GM23338 (cell line): ENCODE measurements around the gene ZNF670. TPM values are rescaled to one million over a fixed set of nuclear protein-coding genes. Genes with fewer than 3 reads are reported as not detected.

Experiments
- ATAC-seq: fragments of 200-7000 bp; cut with Tn5 transposase; 3 replicates; pipeline ENCODE4 v1.9.1; 2020
- DNase-seq: peaks from one replicate; pipeline ENCODE4 v3.0.0-alpha.2; 2015; ENCODE audit warnings: low spot score
- H2AFZ ChIP-seq: fragments of 200-600 bp; sonication (generic); 2 replicates; pipeline ENCODE4 v1.8.0; 2016; ENCODE audit warnings: antibody characterized with exemption, mild to moderate bottlenecking, moderate library complexity
- H3F3A ChIP-seq: fragments of 200-600 bp; sonication (generic); replicated peaks from 2 replicates; pipeline ENCODE4 v1.8.0; 2017; ENCODE audit warnings: antibody characterized with exemption, mixed run types, low read depth
- H3K27ac ChIP-seq: fragments of 200-600 bp; sonication (generic); 2 replicates; pipeline ENCODE4 v1.6.1; 2016; ENCODE audit warnings: low read depth
- H3K27me3 ChIP-seq: fragments of 200-600 bp; sonication (generic); 2 replicates; pipeline ENCODE4 v1.8.0; 2016; ENCODE audit warnings: mild to moderate bottlenecking, mixed run types, moderate library complexity; ENCODE audit not compliant: insufficient read depth
- H3K36me3 ChIP-seq: fragments of 200-600 bp; sonication (generic); 2 replicates; pipeline ENCODE4 v1.8.0; 2016; ENCODE audit warnings: mild to moderate bottlenecking; ENCODE audit not compliant: insufficient read depth
- H3K4me1 ChIP-seq: fragments of 200-600 bp; sonication (generic); 2 replicates; pipeline ENCODE4 v1.8.0; 2016; ENCODE audit warnings: mild to moderate bottlenecking, moderate library complexity; ENCODE audit not compliant: insufficient read depth
- H3K4me2 ChIP-seq: fragments of 200-600 bp; sonication (generic); 2 replicates; pipeline ENCODE4 v1.7.1; 2017; ENCODE audit warnings: mixed run types
- H3K4me3 ChIP-seq: fragments of 200-600 bp; sonication (generic); 2 replicates; pipeline ENCODE4 v1.6.1; 2016; ENCODE audit warnings: mixed run types
- H3K79me2 ChIP-seq: fragments of 200-600 bp; sonication (generic); replicated peaks from 2 replicates; pipeline ENCODE4 v1.8.0; 2017; ENCODE audit warnings: mild to moderate bottlenecking; ENCODE audit not compliant: insufficient read depth
- H3K9me2 ChIP-seq: fragments of 200-600 bp; sonication (generic); 2 replicates; pipeline ENCODE4 v1.8.0; 2017; ENCODE audit not compliant: insufficient read depth
- H4K20me1 ChIP-seq: fragments of 200-600 bp; sonication (generic); replicated peaks from 2 replicates; pipeline ENCODE4 v1.8.0; 2017; ENCODE audit warnings: mild to moderate bottlenecking; ENCODE audit not compliant: insufficient read depth
- H3K27ac Mint-ChIP-seq: 2 replicates; pipeline ENCODE4 v1.8.0; 2020; ENCODE audit warnings: inconsistent platforms, mild to moderate bottlenecking, moderate library complexity, mixed read lengths
- H3K27me3 Mint-ChIP-seq: 3 replicates; pipeline ENCODE4 v1.8.0; 2022; ENCODE audit warnings: low read depth, mild to moderate bottlenecking, moderate library complexity, mixed read lengths, inconsistent platforms; ENCODE audit not compliant: insufficient read depth, poor library complexity
- H3K36me3 Mint-ChIP-seq: 3 replicates; pipeline ENCODE4 v1.8.0; 2021; ENCODE audit warnings: low read depth, mild to moderate bottlenecking, inconsistent platforms, moderate library complexity, mixed read lengths
- H3K4me1 Mint-ChIP-seq: 3 replicates; pipeline ENCODE4 v1.8.0; 2020; ENCODE audit warnings: mild to moderate bottlenecking, inconsistent platforms, mixed read lengths
- H3K4me3 Mint-ChIP-seq: 3 replicates; pipeline ENCODE4 v1.8.0; 2021; ENCODE audit warnings: moderate library complexity, mild to moderate bottlenecking, inconsistent platforms, mixed read lengths
- H3K9me3 Mint-ChIP-seq: 3 replicates; pipeline ENCODE4 v1.8.0; 2020; ENCODE audit warnings: moderate library complexity, mild to moderate bottlenecking, inconsistent platforms, mixed read lengths
- CREB1 ChIP-seq: fragments of 250-450 bp; sonication (Bioruptor Pico); IDR thresholded peaks from 2 replicates; pipeline ENCODE4 v1.5.0; 2020; ENCODE audit warnings: low read depth, mild to moderate bottlenecking, moderate library complexity
- EZH2 ChIP-seq: fragments of 200-600 bp; sonication (generic); IDR thresholded peaks from one replicate; pipeline ENCODE4 v1.8.0; 2017; ENCODE audit warnings: antibody characterized with exemption, mild to moderate bottlenecking, low read depth; ENCODE audit not compliant: unreplicated experiment
- EZH2phosphoT487 ChIP-seq: fragments of 200-600 bp; sonication (generic); IDR thresholded peaks from one replicate; pipeline ENCODE4 v1.8.1; 2018; ENCODE audit warnings: antibody characterized with exemption; ENCODE audit not compliant: unreplicated experiment
- JUNB ChIP-seq: IDR thresholded peaks from one replicate; pipeline ENCODE4 v1.6.1; 2016; ENCODE audit warnings: antibody characterized with exemption; ENCODE audit not compliant: unreplicated experiment
- NANOG ChIP-seq: IDR thresholded peaks from 2 replicates; pipeline ENCODE4 v1.6.1; 2016; ENCODE audit warnings: antibody characterized with exemption, borderline replicate concordance
- POLR2AphosphoS5 ChIP-seq: IDR thresholded peaks from 2 replicates; pipeline ENCODE4 v1.6.1; 2016; ENCODE audit warnings: antibody characterized with exemption, low read depth
- STAT1 ChIP-seq: IDR thresholded peaks from one replicate; pipeline ENCODE4 v1.6.1; 2016; ENCODE audit warnings: antibody characterized with exemption; ENCODE audit not compliant: unreplicated experiment
- ZNF114 ChIP-seq: fragments of 250-450 bp; sonication (Bioruptor Pico); IDR thresholded peaks from 2 replicates; pipeline ENCODE4 v1.5.0; 2020; ENCODE audit warnings: mild to moderate bottlenecking, moderate library complexity
- ZNF331 ChIP-seq: fragments of 250-450 bp; sonication (Bioruptor Pico); IDR thresholded peaks from 2 replicates; pipeline ENCODE4 v1.5.0; 2020; ENCODE audit warnings: low read depth, mild to moderate bottlenecking, moderate library complexity
- polyA plus RNA-seq: library from polyadenylated mRNA; unstranded; fragments of >200 nt; fragmentation: Nextera tagmentation; extraction: Ambion mirVana; gene quantifications from 2 replicates; pipeline ENCODE4 v1.2.1, GENCODE V29; 2016
- total RNA-seq: library from RNA; depleted of rRNA; stranded (reverse); fragments of >200 nt; shearing (Covaris generic); gene quantifications from 2 replicates; pipeline ENCODE4 v1.2.3, GENCODE V29; 2014
- TF ChIP-seq, protein P1 (sequence below): IDR thresholded peaks from 2 replicates; pipeline ENCODE4 v1.6.1; 2016; ENCODE audit warnings: antibody characterized with exemption
- TF ChIP-seq, protein P2 (sequence below), 2 experiments: fragments of 200-600 bp in 1 of 2; sonication (generic) in 1 of 2; conservative IDR thresholded peaks; 2 replicates each; pipeline versions ENCODE4 v1.5.1 to v1.6.1; 2016 to 2017; ENCODE audit warnings: antibody characterized with exemption in 2 of 2, low read depth in 2 of 2, mild to moderate bottlenecking in 2 of 2, moderate library complexity in 1 of 2
- TF ChIP-seq, protein P3 (sequence below): fragments of 250-450 bp; sonication (Bioruptor Pico); IDR thresholded peaks from 2 replicates; pipeline ENCODE4 v1.5.0; 2020; ENCODE audit warnings: mild to moderate bottlenecking, moderate library complexity
- TF ChIP-seq, protein P4 (sequence below): IDR thresholded peaks from one replicate; pipeline ENCODE4 v1.6.1; 2018; ENCODE audit warnings: antibody characterized with exemption; ENCODE audit not compliant: unreplicated experiment

ZNF670 gene
- total and polyA plus RNA-seq, 2 experiments from 2014 or later = 8.0 to 19.3 TPM

DNA sequence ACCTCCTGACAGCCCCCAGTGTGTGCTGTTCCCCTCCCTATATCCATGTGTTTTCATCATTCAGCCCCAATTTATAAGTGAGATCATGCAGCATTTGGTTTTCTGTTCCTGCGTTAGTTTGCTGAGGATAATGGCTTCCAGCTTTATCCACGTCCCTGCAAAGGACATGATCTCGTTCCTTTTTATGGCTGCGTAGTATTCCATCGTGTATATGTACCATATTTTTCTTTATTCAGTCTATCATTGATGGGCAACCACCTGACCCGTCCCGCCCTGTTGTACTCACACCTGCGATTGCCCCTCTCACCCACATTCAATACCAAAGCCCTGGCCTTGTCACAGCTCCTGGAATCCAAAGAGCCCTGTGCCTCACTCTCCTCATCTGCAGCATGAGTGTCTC, 6.2 kb upstream of the ZNF670 start:
- Histone ChIP-seq H3K9me2 (no peaks in the 10 kb centered on the region), H3K27ac (no peak overlapping the region), H3K4me2 (no peak overlapping the region), H3K79me2 (no peaks in the 10 kb centered on the region), H2AFZ (no peak overlapping the region), H4K20me1 (no peaks in the 10 kb centered on the region), H3F3A (no peaks in the 10 kb centered on the region), H3K4me3 (no peak overlapping the region), H3K4me1 (no peaks in the 10 kb centered on the region), H3K36me3 (no peaks in the 10 kb centered on the region), H3K27me3 (no peaks in the 10 kb centered on the region)
- Mint-ChIP-seq H3K36me3 (no peaks in the 10 kb centered on the region), H3K9me3 (peaks cover 7% of the 10 kb centered on the region), H3K27ac (no peak overlapping the region), H3K4me3 (no peak overlapping the region), H3K27me3 (peaks cover 4% of the 10 kb centered on the region), H3K4me1 (peaks cover 5% of the 10 kb centered on the region)
- no peak for DNase-seq
- no peak for ATAC-seq
- TF ChIP-seq EZH2phosphoT487 (no peak), STAT1 (no peak), NANOG (no peak), CREB1 (CRISPR knock-in tag) (no peak), ZNF331 (CRISPR knock-in tag) (no peak), JUNB (no peak), EZH2 (no peak), ZNF114 (CRISPR knock-in tag) (no peak), POLR2AphosphoS5 (no peak)
- TF ChIP-seq, protein P1, sequence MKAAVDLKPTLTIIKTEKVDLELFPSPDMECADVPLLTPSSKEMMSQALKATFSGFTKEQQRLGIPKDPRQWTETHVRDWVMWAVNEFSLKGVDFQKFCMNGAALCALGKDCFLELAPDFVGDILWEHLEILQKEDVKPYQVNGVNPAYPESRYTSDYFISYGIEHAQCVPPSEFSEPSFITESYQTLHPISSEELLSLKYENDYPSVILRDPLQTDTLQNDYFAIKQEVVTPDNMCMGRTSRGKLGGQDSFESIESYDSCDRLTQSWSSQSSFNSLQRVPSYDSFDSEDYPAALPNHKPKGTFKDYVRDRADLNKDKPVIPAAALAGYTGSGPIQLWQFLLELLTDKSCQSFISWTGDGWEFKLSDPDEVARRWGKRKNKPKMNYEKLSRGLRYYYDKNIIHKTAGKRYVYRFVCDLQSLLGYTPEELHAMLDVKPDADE = no peak
- TF ChIP-seq, protein P2, sequence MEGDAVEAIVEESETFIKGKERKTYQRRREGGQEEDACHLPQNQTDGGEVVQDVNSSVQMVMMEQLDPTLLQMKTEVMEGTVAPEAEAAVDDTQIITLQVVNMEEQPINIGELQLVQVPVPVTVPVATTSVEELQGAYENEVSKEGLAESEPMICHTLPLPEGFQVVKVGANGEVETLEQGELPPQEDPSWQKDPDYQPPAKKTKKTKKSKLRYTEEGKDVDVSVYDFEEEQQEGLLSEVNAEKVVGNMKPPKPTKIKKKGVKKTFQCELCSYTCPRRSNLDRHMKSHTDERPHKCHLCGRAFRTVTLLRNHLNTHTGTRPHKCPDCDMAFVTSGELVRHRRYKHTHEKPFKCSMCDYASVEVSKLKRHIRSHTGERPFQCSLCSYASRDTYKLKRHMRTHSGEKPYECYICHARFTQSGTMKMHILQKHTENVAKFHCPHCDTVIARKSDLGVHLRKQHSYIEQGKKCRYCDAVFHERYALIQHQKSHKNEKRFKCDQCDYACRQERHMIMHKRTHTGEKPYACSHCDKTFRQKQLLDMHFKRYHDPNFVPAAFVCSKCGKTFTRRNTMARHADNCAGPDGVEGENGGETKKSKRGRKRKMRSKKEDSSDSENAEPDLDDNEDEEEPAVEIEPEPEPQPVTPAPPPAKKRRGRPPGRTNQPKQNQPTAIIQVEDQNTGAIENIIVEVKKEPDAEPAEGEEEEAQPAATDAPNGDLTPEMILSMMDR (conservative IDR thresholded peaks at IDR 0.05; ENCODE audit: low read depth in 2 of 2) = no peak
- TF ChIP-seq, protein P3, sequence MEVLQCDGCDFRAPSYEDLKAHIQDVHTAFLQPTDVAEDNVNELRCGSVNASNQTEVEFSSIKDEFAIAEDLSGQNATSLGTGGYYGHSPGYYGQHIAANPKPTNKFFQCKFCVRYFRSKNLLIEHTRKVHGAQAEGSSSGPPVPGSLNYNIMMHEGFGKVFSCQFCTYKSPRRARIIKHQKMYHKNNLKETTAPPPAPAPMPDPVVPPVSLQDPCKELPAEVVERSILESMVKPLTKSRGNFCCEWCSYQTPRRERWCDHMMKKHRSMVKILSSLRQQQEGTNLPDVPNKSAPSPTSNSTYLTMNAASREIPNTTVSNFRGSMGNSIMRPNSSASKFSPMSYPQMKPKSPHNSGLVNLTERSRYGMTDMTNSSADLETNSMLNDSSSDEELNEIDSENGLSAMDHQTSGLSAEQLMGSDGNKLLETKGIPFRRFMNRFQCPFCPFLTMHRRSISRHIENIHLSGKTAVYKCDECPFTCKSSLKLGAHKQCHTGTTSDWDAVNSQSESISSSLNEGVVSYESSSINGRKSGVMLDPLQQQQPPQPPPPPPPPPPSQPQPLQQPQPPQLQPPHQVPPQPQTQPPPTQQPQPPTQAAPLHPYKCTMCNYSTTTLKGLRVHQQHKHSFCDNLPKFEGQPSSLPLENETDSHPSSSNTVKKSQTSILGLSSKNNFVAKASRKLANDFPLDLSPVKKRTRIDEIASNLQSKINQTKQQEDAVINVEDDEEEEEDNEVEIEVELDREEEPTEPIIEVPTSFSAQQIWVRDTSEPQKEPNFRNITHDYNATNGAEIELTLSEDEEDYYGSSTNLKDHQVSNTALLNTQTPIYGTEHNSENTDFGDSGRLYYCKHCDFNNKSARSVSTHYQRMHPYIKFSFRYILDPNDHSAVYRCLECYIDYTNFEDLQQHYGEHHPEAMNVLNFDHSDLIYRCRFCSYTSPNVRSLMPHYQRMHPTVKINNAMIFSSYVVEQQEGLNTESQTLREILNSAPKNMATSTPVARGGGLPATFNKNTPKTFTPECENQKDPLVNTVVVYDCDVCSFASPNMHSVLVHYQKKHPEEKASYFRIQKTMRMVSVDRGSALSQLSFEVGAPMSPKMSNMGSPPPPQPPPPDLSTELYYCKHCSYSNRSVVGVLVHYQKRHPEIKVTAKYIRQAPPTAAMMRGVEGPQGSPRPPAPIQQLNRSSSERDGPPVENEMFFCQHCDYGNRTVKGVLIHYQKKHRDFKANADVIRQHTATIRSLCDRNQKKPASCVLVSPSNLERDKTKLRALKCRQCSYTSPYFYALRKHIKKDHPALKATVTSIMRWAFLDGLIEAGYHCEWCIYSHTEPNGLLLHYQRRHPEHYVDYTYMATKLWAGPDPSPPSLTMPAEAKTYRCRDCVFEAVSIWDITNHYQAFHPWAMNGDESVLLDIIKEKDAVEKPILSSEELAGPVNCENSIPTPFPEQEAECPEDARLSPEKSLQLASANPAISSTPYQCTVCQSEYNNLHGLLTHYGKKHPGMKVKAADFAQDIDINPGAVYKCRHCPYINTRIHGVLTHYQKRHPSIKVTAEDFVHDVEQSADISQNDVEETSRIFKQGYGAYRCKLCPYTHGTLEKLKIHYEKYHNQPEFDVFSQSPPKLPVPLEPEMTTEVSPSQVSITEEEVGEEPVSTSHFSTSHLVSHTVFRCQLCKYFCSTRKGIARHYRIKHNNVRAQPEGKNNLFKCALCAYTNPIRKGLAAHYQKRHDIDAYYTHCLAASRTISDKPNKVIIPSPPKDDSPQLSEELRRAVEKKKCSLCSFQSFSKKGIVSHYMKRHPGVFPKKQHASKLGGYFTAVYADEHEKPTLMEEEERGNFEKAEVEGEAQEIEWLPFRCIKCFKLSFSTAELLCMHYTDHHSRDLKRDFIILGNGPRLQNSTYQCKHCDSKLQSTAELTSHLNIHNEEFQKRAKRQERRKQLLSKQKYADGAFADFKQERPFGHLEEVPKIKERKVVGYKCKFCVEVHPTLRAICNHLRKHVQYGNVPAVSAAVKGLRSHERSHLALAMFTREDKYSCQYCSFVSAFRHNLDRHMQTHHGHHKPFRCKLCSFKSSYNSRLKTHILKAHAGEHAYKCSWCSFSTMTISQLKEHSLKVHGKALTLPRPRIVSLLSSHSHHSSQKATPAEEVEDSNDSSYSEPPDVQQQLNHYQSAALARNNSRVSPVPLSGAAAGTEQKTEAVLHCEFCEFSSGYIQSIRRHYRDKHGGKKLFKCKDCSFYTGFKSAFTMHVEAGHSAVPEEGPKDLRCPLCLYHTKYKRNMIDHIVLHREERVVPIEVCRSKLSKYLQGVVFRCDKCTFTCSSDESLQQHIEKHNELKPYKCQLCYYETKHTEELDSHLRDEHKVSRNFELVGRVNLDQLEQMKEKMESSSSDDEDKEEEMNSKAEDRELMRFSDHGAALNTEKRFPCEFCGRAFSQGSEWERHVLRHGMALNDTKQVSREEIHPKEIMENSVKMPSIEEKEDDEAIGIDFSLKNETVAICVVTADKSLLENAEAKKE (CRISPR knock-in tag) = no peak
- TF ChIP-seq, protein P4, sequence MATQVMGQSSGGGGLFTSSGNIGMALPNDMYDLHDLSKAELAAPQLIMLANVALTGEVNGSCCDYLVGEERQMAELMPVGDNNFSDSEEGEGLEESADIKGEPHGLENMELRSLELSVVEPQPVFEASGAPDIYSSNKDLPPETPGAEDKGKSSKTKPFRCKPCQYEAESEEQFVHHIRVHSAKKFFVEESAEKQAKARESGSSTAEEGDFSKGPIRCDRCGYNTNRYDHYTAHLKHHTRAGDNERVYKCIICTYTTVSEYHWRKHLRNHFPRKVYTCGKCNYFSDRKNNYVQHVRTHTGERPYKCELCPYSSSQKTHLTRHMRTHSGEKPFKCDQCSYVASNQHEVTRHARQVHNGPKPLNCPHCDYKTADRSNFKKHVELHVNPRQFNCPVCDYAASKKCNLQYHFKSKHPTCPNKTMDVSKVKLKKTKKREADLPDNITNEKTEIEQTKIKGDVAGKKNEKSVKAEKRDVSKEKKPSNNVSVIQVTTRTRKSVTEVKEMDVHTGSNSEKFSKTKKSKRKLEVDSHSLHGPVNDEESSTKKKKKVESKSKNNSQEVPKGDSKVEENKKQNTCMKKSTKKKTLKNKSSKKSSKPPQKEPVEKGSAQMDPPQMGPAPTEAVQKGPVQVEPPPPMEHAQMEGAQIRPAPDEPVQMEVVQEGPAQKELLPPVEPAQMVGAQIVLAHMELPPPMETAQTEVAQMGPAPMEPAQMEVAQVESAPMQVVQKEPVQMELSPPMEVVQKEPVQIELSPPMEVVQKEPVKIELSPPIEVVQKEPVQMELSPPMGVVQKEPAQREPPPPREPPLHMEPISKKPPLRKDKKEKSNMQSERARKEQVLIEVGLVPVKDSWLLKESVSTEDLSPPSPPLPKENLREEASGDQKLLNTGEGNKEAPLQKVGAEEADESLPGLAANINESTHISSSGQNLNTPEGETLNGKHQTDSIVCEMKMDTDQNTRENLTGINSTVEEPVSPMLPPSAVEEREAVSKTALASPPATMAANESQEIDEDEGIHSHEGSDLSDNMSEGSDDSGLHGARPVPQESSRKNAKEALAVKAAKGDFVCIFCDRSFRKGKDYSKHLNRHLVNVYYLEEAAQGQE = no peak
